Activated T-cell treated with anti-CD3 and anti-CD28 coated beads for 24 hours (primary cell): Measurements from ENCODE around the gene SCUBE1.
"Not testable (repeated sequence)": the region's sequence is repeated elsewhere in the genome, so short reads cannot be mapped to it uniquely, and the experiment has no call there.

Experiments
- DNase-seq: peaks from one replicate; pipeline ENCODE4 v3.0.0-alpha.2; 2020; ENCODE audit warnings: low read depth

SCUBE1 gene

GRCh38 chr22:43301866-43302265, 41.3 kb downstream of the SCUBE1 start:
- DNase-seq = no peak

- no peak for DNase-seq
These were observed 42.1 kb downstream of the SCUBE1 start for GRCh38 chr22:43300891-43301676.

- no peak for DNase-seq
These were observed 43.4 kb downstream of the SCUBE1 start for GRCh38 chr22:43299736-43300135.

GRCh38 chr22:43298062-43298801, 44.9 kb downstream of the SCUBE1 start:
- no peak for DNase-seq

GRCh38 chr22:43297270-43298061, 45.7 kb downstream of the SCUBE1 start:
- DNase-seq = no peak

GRCh38 chr22:43296276-43296902, 46.8 kb downstream of the SCUBE1 start:
- no peak for DNase-seq

GRCh38 chr22:43295660-43296059, 47.5 kb downstream of the SCUBE1 start:
- no peak for DNase-seq

GRCh38 chr22:43295173-43295572, 48.0 kb downstream of the SCUBE1 start:
- DNase-seq = no peak

GRCh38 chr22:43293655-43294392, 49.3 kb downstream of the SCUBE1 start:
- no peak for DNase-seq

GRCh38 chr22:43293259-43293654, 49.9 kb downstream of the SCUBE1 start:
- DNase-seq = no peak

GRCh38 chr22:43292630-43293018, 50.5 kb downstream of the SCUBE1 start:
- DNase-seq = no peak

GRCh38 chr22:43291381-43291780, 51.8 kb downstream of the SCUBE1 start:
- DNase-seq = no peak

- no peak for DNase-seq
These were observed 53.0 kb downstream of the SCUBE1 start for GRCh38 chr22:43289976-43290721.

- DNase-seq = no peak
These were observed 53.6 kb downstream of the SCUBE1 start for GRCh38 chr22:43289531-43289963.

- no peak for DNase-seq
These were observed 54.3 kb downstream of the SCUBE1 start for GRCh38 chr22:43288807-43289420.

- no peak for DNase-seq
These were observed 54.8 kb downstream of the SCUBE1 start for GRCh38 chr22:43288378-43288777.

GRCh38 chr22:43287441-43287840, 55.7 kb downstream of the SCUBE1 start:
- DNase-seq = no peak

- DNase-seq = no peak
These were observed 61.8 kb downstream of the SCUBE1 start for GRCh38 chr22:43281394-43281793.

GRCh38 chr22:43280523-43280886, 62.7 kb downstream of the SCUBE1 start:
- DNase-seq = not testable (repeated sequence)

- DNase-seq = no peak
These were observed 63.2 kb downstream of the SCUBE1 start for GRCh38 chr22:43279867-43280522.
